Fibroblast of pulmonary artery (primary cell): ENCODE results near the gene PLXDC2.

Source experiments
- DNase-seq: peaks from one replicate; pipeline ENCODE4 v3.0.0-alpha.2; 2010; ENCODE audit warnings: low read depth
- H3K4me3 ChIP-seq: replicated peaks from 2 replicates; pipeline ENCODE4 v1.5.1; 2011; ENCODE audit warnings: low read depth, mild to moderate bottlenecking, control low read depth, low read length, moderate library complexity
- CTCF ChIP-seq: IDR thresholded peaks from 2 replicates; pipeline ENCODE4 v1.5.1; 2011; ENCODE audit warnings: mild to moderate bottlenecking, control low read depth, low read length, inconsistent platforms; ENCODE audit errors: missing control alignments

Gene PLXDC2

GRCh38 chr10:19795684-19796083 is 20.5 kb upstream of the PLXDC2 start:
- no peak overlapping the region for H3K4me3 ChIP-seq
- TF ChIP-seq CTCF = no peak
- no peak for DNase-seq

GRCh38 chr10:19800161-19800560 is 16.1 kb upstream of the PLXDC2 start:
- H3K4me3 ChIP-seq = no peak overlapping the region
- no peak for TF ChIP-seq CTCF
- DNase-seq = no peak

- no peak for TF ChIP-seq CTCF
- no peak for DNase-seq
- no peak overlapping the region for H3K4me3 ChIP-seq
These were observed 14.9 kb upstream of the PLXDC2 start for GRCh38 chr10:19801369-19801768.

- no peak for TF ChIP-seq CTCF
- no peak overlapping the region for H3K4me3 ChIP-seq
- no peak for DNase-seq
These were observed 12.6 kb upstream of the PLXDC2 start for GRCh38 chr10:19803676-19804075.

GRCh38 chr10:19809481-19809880 is 6.8 kb upstream of the PLXDC2 start:
- DNase-seq = no peak
- TF ChIP-seq CTCF = no peak
- no peak overlapping the region for H3K4me3 ChIP-seq

- H3K4me3 ChIP-seq = no peak overlapping the region
- DNase-seq = peak; percentile 50
- peak; percentile 70 for TF ChIP-seq CTCF
These were observed 4.7 kb upstream of the PLXDC2 start for GRCh38 chr10:19811540-19811939.

- no peak for TF ChIP-seq CTCF
These were observed 3.3 kb upstream of the PLXDC2 start for GRCh38 chr10:19812976-19813375.

More at GRCh38 chr10:19812976-19813375, 3.3 kb upstream of the PLXDC2 start:
- DNase-seq = no peak
- no peak overlapping the region for H3K4me3 ChIP-seq
